RWPE2 (cell line): ENCODE results near the gene ADAMTS17.

Experiments
- ATAC-seq: fragments of 200-7000 bp; cut with Tn5 transposase; 3 replicates; pipeline ENCODE4 v1.9.1; 2021; ENCODE audit warnings: low read depth
- DNase-seq: peaks from one replicate; pipeline ENCODE4 v3.0.0-alpha.2; 2020; ENCODE audit warnings: low spot score
- H3K27ac ChIP-seq: fragments of 450-650 bp; 2 replicates; pipeline ENCODE4 v1.5.1; 2017; ENCODE audit warnings: mild to moderate bottlenecking; ENCODE audit not compliant: poor library complexity, severe bottlenecking
- H3K27me3 ChIP-seq: fragments of 250-450 bp; sonication (Bioruptor Pico); 2 replicates; pipeline ENCODE4 v1.5.1; 2021; ENCODE audit warnings: mild to moderate bottlenecking, moderate library complexity; ENCODE audit not compliant: insufficient read depth, poor library complexity, severe bottlenecking
- H3K36me3 ChIP-seq: fragments of 250-450 bp; sonication (Bioruptor Pico); 2 replicates; pipeline ENCODE4 v1.5.1; 2020; ENCODE audit warnings: low read depth, mild to moderate bottlenecking, moderate library complexity
- H3K4me1 ChIP-seq: fragments of 250-450 bp; sonication (Bioruptor Pico); 2 replicates; pipeline ENCODE4 v1.5.1; 2021; ENCODE audit warnings: mild to moderate bottlenecking, moderate library complexity; ENCODE audit not compliant: insufficient read depth, poor library complexity, severe bottlenecking
- H3K4me3 ChIP-seq: fragments of 250-450 bp; sonication (Bioruptor Pico); 2 replicates; pipeline ENCODE4 v1.5.1; 2021; ENCODE audit warnings: mild to moderate bottlenecking, moderate library complexity; ENCODE audit not compliant: severe bottlenecking
- H3K9me3 ChIP-seq: fragments of 250-450 bp; sonication (Bioruptor Pico); 2 replicates; pipeline ENCODE4 v1.5.1; 2021; ENCODE audit warnings: mild to moderate bottlenecking, moderate library complexity; ENCODE audit not compliant: severe bottlenecking
- TF ChIP-seq, protein P1 (sequence below): fragments of 450-650 bp; IDR thresholded peaks from one replicate; pipeline ENCODE4 v1.5.1; 2017; ENCODE audit warnings: mild to moderate bottlenecking, moderate library complexity; ENCODE audit not compliant: poor library complexity, severe bottlenecking

Gene ADAMTS17

DNA sequence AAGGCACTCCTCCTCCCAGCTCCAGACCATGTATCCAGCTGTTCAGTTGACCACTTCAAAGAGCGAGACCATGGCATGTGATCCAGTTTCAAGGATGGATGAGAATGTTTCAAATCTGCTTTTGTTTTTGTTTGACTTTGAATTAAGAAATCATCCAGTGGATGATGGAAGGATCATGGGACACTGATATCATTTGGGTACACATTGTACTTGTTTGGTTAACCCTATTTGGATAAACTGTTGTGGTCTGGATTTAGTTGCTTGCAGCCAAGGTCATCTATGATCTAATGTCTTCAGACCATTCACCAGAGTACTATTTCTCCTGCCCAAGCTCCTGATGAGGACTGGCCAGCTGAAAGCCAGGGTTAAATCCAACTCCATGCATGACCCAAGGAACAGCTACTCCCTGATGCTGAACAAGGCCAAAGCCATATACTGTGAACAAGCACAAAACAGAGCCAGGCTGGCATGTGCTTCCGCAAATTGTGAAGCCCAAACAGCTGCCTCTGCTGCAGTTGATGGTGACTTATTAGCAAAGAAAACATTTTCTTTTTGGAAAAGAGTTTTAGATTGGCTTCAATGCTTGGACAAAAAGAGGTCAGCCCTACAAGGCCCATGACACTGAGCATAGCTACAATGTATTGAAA, 5.2 kb upstream of the ADAMTS17 start:
- Histone ChIP-seq H3K27me3 (no peaks in the 10 kb centered on the region), H3K27ac (no peak overlapping the region), H3K36me3 (no peaks in the 10 kb centered on the region), H3K4me3 (no peak overlapping the region), H3K4me1 (peaks cover 13% of the 10 kb centered on the region), H3K9me3 (no peaks in the 10 kb centered on the region)
- ATAC-seq (no peak), DNase-seq (no peak)
- TF ChIP-seq, protein P1, sequence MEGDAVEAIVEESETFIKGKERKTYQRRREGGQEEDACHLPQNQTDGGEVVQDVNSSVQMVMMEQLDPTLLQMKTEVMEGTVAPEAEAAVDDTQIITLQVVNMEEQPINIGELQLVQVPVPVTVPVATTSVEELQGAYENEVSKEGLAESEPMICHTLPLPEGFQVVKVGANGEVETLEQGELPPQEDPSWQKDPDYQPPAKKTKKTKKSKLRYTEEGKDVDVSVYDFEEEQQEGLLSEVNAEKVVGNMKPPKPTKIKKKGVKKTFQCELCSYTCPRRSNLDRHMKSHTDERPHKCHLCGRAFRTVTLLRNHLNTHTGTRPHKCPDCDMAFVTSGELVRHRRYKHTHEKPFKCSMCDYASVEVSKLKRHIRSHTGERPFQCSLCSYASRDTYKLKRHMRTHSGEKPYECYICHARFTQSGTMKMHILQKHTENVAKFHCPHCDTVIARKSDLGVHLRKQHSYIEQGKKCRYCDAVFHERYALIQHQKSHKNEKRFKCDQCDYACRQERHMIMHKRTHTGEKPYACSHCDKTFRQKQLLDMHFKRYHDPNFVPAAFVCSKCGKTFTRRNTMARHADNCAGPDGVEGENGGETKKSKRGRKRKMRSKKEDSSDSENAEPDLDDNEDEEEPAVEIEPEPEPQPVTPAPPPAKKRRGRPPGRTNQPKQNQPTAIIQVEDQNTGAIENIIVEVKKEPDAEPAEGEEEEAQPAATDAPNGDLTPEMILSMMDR: no peak

DNA sequence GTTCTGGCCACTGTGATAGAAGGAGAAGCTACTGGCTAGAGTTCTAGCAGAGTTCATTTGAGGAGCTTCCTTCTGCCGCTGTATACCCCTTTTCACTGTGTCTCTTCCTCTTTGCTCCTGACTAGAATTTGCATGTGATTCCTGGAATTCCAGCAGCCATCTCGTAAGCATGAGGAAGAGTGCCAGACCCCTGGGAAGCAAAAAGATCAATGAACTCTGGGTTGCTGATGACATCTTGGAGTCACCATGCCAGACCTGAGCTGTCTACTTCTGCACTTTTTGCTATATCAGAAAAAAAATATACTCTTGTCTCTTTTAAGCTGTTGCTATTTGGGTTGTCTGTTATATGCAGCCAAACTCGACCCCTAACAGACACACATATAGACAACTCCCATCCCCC, 3.7 kb upstream of the ADAMTS17 start:
- no peak for ATAC-seq
- peaks cover 3% of the 10 kb centered on the region for H3K27me3 ChIP-seq

DNA sequence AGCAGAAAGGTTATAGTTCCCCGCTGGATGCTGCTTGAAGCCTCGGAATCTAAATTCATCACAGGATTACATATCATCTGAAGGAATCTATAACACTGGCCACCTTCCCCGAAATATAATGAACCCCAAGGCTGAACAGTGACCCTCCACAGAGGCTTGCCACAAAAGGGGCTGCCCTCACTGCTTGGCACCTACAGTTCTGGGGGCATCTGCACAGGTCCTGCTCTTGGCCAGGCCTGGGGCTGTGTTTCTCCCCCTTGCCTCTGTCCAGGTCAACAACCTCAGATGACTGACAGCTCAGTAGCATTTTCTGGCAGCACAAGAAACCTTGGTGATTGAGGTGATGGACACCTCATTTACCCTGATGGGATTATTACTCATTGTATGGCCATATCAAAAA, 1.5 kb upstream of the ADAMTS17 start:
- no peaks in the 10 kb centered on the region for H3K9me3 ChIP-seq
- H3K4me1 ChIP-seq: no peaks in the 10 kb centered on the region
- TF ChIP-seq, protein P1: no peak
- DNase-seq (no peak), ATAC-seq (no peak)
- peaks cover 7% of the 10 kb centered on the region for H3K27me3 ChIP-seq
- H3K4me3 ChIP-seq: no peak overlapping the region
- H3K36me3 ChIP-seq: no peaks in the 10 kb centered on the region
- no peak overlapping the region for H3K27ac ChIP-seq

More for the DNA sequence above, 3.7 kb upstream of the ADAMTS17 start:
- TF ChIP-seq, protein P1: no peak
- no peak for DNase-seq
- Histone ChIP-seq H3K4me3 (no peak overlapping the region), H3K27ac (no peak overlapping the region), H3K4me1 (peaks cover 3% of the 10 kb centered on the region), H3K9me3 (no peaks in the 10 kb centered on the region), H3K36me3 (no peaks in the 10 kb centered on the region)

DNA sequence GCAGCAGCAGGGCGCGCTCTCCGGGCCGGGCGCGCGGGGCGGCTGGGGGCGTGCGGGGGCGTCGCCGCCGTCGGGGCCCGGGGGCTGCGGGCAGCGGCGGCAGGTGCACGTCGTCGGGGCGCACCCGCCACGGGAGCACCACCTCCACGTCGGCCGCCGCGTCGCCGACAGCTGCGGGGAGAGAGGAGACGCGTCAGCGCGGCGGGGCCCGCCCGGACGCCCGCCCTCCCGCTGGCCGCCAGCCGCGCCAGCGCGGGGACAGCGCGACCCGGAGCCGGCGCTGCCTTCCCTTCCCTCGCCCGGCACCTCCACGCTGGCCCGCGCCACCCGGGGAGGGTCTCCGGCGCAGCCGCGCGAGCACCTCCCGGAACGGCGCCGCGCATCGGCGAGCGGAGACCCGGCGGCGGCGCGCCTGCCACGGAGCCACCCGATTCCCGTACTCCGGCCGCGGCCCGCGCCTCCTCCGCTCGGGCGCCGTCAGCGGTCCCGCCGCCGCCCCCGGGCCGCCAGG, 481 bp downstream of the ADAMTS17 start:
- ATAC-seq: no peak
- no peaks in the 10 kb centered on the region for H3K4me1 ChIP-seq
- TF ChIP-seq, protein P1: no peak
- no peak for DNase-seq
- H3K9me3 ChIP-seq: no peaks in the 10 kb centered on the region
- no peaks in the 10 kb centered on the region for H3K36me3 ChIP-seq
- peaks cover 7% of the 10 kb centered on the region for H3K27me3 ChIP-seq
- H3K4me3 ChIP-seq: peak overlapping the region; percentile 66
- no peak overlapping the region for H3K27ac ChIP-seq

DNA sequence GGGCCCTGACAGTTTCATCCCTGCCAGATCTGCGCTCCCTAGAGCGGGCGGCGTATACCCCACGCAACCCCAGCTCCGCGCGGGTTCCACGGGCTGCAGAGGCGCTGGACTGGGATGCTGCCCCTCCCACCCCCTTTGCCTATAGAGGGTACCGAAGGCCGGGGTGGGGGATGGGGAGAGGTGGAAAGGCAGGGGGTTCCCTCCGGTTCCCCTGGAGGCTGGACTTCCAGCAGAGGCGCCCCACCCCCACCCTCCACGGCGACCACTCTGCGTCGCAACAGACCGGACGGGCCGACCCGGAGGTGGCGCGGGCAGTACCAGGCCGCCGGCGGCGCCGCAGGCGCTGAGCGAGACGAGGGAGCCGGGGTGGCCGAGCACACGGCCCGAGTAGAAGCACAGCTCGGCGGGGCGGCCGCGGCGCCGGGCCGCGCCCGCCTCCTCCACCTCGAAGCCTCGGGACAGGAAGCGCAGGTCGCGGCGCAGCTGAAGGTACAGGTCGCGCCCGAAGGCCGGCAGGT, 995 bp downstream of the ADAMTS17 start:
- ATAC-seq (no peak), DNase-seq (no peak)
- H3K27me3 ChIP-seq: peaks cover 7% of the 10 kb centered on the region
- H3K4me1 ChIP-seq: no peaks in the 10 kb centered on the region
- no peaks in the 10 kb centered on the region for H3K36me3 ChIP-seq
- H3K4me3 ChIP-seq: peak overlapping the region; percentile 66
- no peak overlapping the region for H3K27ac ChIP-seq
- TF ChIP-seq, protein P1: no peak
- no peaks in the 10 kb centered on the region for H3K9me3 ChIP-seq
